HCT116 (cell line): ENCODE measurements around the gene LRIT3. TPM values are rescaled to one million over a fixed set of nuclear protein-coding genes. Genes with fewer than 3 reads are reported as not detected.

Source experiments
- ATAC-seq: fragments of 200-7000 bp; cut with Tn5 transposase; 2 replicates; pipeline ENCODE4 v1.9.1; 2020; ENCODE audit warnings: mild to moderate bottlenecking, moderate library complexity
- BruUV-seq: library from RNA; stranded (reverse); fragments of 400-500 nt; replicated peaks from 2 replicates; lab custom pipeline; 2021; lab: Mats Ljungman, UMichigan
- CTCF ChIA-PET: fragments of 300-600 bp; sonication (Branson Sonifier 250); formaldehyde crosslinking; loops from one replicate; lab custom pipeline; 2021; ENCODE audit warnings: antibody characterized with exemption; lab: Charles Lee
- POLR2A ChIA-PET: fragments of 300-600, 350-600 bp; sonication (Branson Sonifier 250); formaldehyde crosslinking; loops from one replicate; lab custom pipeline; 2021; ENCODE audit warnings: antibody characterized with exemption; lab: Charles Lee
- RAD21 ChIA-PET, 2 experiments: fragments of 300-600 bp; sonication (Branson Sonifier 250); formaldehyde crosslinking; loops; one replicate each; lab custom pipeline; 2023; ENCODE audit warnings: low total read pairs in 2 of 2; ENCODE audit not compliant: uncharacterized antibody in 2 of 2, unreplicated experiment in 2 of 2, low non-redundant PET in 1 of 2; lab: Charles Lee
- DNase-seq: peaks from one replicate; pipeline ENCODE4 v3.0.0-alpha.2; 2010; ENCODE audit warnings: low read depth, low spot score
- H2AFZ ChIP-seq: fragments of 200-600 bp; shearing (Covaris generic), sonication (generic); 2 replicates; pipeline ENCODE4 v1.6.1; 2017; ENCODE audit warnings: low read depth, mixed run types, mixed read lengths, antibody characterized with exemption, low read length; ENCODE audit not compliant: poor library complexity, severe bottlenecking
- H3K27ac ChIP-seq: 2 replicates; pipeline ENCODE4 v1.5.1; 2012; ENCODE audit warnings: low read depth, low read length
- H3K27me3 ChIP-seq: fragments of 200-600 bp; sonication (generic); 2 replicates; pipeline ENCODE4 v1.6.1; 2016; ENCODE audit warnings: mixed run types, low read length, mixed read lengths; ENCODE audit not compliant: insufficient read depth
- H3K36me3 ChIP-seq, 2 experiments: fragments of 200-500 bp in 1 of 2; fragments of 200-600 bp in 1 of 2; sonication (Bioruptor generic) in 1 of 2; sonication (generic) in 1 of 2; 2 replicates each; pipeline versions ENCODE4 v1.5.1 to v1.6.1; 2014 to 2016; ENCODE audit warnings: low read length in 2 of 2, inconsistent platforms in 1 of 2, mixed read lengths in 1 of 2, mixed run types in 1 of 2; ENCODE audit not compliant: insufficient read depth in 2 of 2, control insufficient read depth in 1 of 2
- H3K4me1 ChIP-seq, 2 experiments: fragments of 200-600 bp in 1 of 2; sonication (generic) in 1 of 2; 2 replicates each; pipeline versions ENCODE4 v1.5.1 to v1.6.1; 2012 to 2017; ENCODE audit warnings: low read length in 2 of 2, inconsistent platforms in 1 of 2, mild to moderate bottlenecking in 1 of 2, mixed read lengths in 1 of 2, mixed run types in 1 of 2, moderate library complexity in 1 of 2; ENCODE audit not compliant: insufficient read depth in 2 of 2, control insufficient read depth in 1 of 2
- H3K4me2 ChIP-seq: fragments of 200-600 bp; sonication (generic); 2 replicates; pipeline ENCODE4 v1.6.1; 2017; ENCODE audit warnings: mixed run types, low read length, mixed read lengths
- H3K4me3 ChIP-seq, 2 experiments: fragments of 200-600 bp in 1 of 2; sonication (generic) in 1 of 2; replicated peaks in 1 of 2; 2 replicates each; pipeline ENCODE4 v1.5.1; 2011 to 2016; ENCODE audit warnings: low read length in 2 of 2, control low read depth in 1 of 2, low read depth in 1 of 2, mild to moderate bottlenecking in 1 of 2, mixed read lengths in 1 of 2, mixed run types in 1 of 2
- H3K79me2 ChIP-seq: fragments of 200-600 bp; sonication (generic); 2 replicates; pipeline ENCODE4 v1.6.1; 2017; ENCODE audit warnings: mild to moderate bottlenecking, mixed run types, low read length, moderate library complexity, mixed read lengths; ENCODE audit not compliant: insufficient read depth
- H3K9ac ChIP-seq: fragments of 200-600 bp; sonication (generic); 2 replicates; pipeline ENCODE4 v1.6.1; 2016; ENCODE audit warnings: low read length, mixed read lengths
- H3K9me2 ChIP-seq: fragments of 200-600 bp; sonication (generic), shearing (Covaris generic); 2 replicates; pipeline ENCODE4 v1.6.1; 2017; ENCODE audit warnings: mixed run types, mild to moderate bottlenecking, moderate library complexity; ENCODE audit not compliant: insufficient read depth
- H3K9me3 ChIP-seq, 2 experiments: fragments of 200-500 bp in 1 of 2; fragments of 200-600 bp in 1 of 2; sonication (Bioruptor generic) in 1 of 2; sonication (generic) in 1 of 2; 2 replicates each; pipeline ENCODE4 v1.6.1; 2014 to 2017; ENCODE audit warnings: low read length in 2 of 2, mixed read lengths in 2 of 2, inconsistent platforms in 1 of 2, low read depth in 1 of 2, mild to moderate bottlenecking in 1 of 2, mixed run types in 1 of 2, moderate library complexity in 1 of 2; ENCODE audit not compliant: control insufficient read depth in 1 of 2, insufficient read depth in 1 of 2
- H4K20me1 ChIP-seq: fragments of 200-600 bp; sonication (generic), shearing (Covaris generic); 2 replicates; pipeline ENCODE4 v1.6.1; 2017; ENCODE audit warnings: mixed run types, mild to moderate bottlenecking, moderate library complexity; ENCODE audit not compliant: insufficient read depth
- EZH2 ChIP-seq: fragments of 200-600 bp; sonication (generic); IDR thresholded peaks from 2 replicates; pipeline ENCODE4 v1.6.1; 2017; ENCODE audit warnings: antibody characterized with exemption, mixed run types
- SIN3A ChIP-seq: IDR thresholded peaks from 2 replicates; pipeline ENCODE4 v1.6.1; 2012; ENCODE audit warnings: low read depth
- intact Hi-C: fragments of 100-400 bp; cut with micrococcal nuclease; formaldehyde crosslinking; loops from 2 replicates; pipeline ENCODE4 v1.10.0; 2022
- total RNA-seq: library from RNA; stranded (reverse); gene quantifications from one replicate; pipeline ENCODE4 v1.2.1, GENCODE V29; 2021; ENCODE audit not compliant: unreplicated experiment
- TF ChIP-seq, protein P1 (sequence below): IDR thresholded peaks from 2 replicates; pipeline ENCODE4 v1.6.1; 2012
- TF ChIP-seq, protein P2 (sequence below), 3 experiments: fragments of 200-600 bp in 1 of 3; sonication (generic) in 1 of 3; IDR thresholded peaks in 2 of 3; conservative IDR thresholded peaks in 1 of 3; 2 replicates each; pipeline ENCODE4 v1.5.1; 2012 to 2017; ENCODE audit warnings: low read depth in 2 of 3, low read length in 2 of 3, antibody characterized with exemption in 1 of 3, borderline replicate concordance in 1 of 3, control low read depth in 1 of 3, mild to moderate bottlenecking in 1 of 3, mixed read lengths in 1 of 3, mixed run types in 1 of 3, moderate library complexity in 1 of 3; ENCODE audit not compliant: insufficient read depth in 1 of 3

Gene LRIT3
- total RNA-seq, 1 experiment from 2014 or later, result 0.47 TPM

DNA sequence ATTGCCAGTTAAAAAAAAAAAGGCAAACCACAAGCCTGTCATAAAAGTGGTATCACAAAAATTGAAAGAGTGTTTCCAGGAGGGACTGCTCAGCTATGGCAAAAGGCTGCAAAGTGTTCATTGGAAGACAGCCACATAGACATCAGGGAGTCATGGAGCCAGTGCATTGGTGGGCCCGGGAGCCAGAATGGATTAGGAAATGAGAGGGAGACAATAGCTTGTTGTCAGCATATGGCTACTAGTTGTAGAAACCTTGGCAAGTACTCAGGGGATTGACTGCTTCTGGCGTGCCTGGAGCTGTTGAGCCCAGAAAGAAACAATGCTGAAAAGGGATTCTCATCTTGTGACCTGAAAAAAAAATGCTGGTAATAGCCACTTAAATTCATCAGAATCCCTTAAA lies 27.3 kb upstream of the LRIT3 start:
- Histone ChIP-seq H3K4me1 (peaks cover 6 to 9% of the 10 kb centered on the region in 2 experiments; a peak in 3 of 4 replicates), H2AFZ (no peak overlapping the region), H3K79me2 (peaks cover 61% of the 10 kb centered on the region), H3K4me2 (no peak overlapping the region), H3K27me3 (no peaks in the 10 kb centered on the region), H3K27ac (no peak overlapping the region)
- intact Hi-C loops, result no loop called here
- POLR2A ChIA-PET, result no interaction called here
- TF ChIP-seq SIN3A, result no peak
- TF ChIP-seq, all 23 proteins: peak for 0
- H3K9me3 ChIP-seq, result no peaks in the 10 kb centered on the region
- BruUV-seq, result no TSS peak
- DNase-seq (no peak), ATAC-seq (no peak)
- H3K9me2 ChIP-seq, result no peaks in the 10 kb centered on the region
- no peaks in the 10 kb centered on the region for H4K20me1 ChIP-seq
- CTCF ChIA-PET, result no interaction called here
- peaks cover 47 to 56% of the 10 kb centered on the region in 2 experiments for H3K36me3 ChIP-seq
- H3K4me3 ChIP-seq, result no peak overlapping the region
- RAD21 ChIA-PET, result no interaction called here
- H3K9ac ChIP-seq, result no peak overlapping the region

- Histone ChIP-seq H3K36me3 (peaks cover 50 to 56% of the 10 kb centered on the region in 2 experiments), H3K9me3 (no peaks in the 10 kb centered on the region)
- BruUV-seq, result no TSS peak
Observed at GRCh38 chr4:109821185-109821584, 26.7 kb upstream of the LRIT3 start.

More at GRCh38 chr4:109821185-109821584, 26.7 kb upstream of the LRIT3 start:
- H2AFZ ChIP-seq, result no peak overlapping the region
- H3K9me2 ChIP-seq, result no peaks in the 10 kb centered on the region
- intact Hi-C loops, result no loop called here
- TF ChIP-seq EZH2, result no peak
- TF ChIP-seq, protein P1, sequence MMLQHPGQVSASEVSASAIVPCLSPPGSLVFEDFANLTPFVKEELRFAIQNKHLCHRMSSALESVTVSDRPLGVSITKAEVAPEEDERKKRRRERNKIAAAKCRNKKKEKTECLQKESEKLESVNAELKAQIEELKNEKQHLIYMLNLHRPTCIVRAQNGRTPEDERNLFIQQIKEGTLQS, result no peak
- TF ChIP-seq, protein P2, sequence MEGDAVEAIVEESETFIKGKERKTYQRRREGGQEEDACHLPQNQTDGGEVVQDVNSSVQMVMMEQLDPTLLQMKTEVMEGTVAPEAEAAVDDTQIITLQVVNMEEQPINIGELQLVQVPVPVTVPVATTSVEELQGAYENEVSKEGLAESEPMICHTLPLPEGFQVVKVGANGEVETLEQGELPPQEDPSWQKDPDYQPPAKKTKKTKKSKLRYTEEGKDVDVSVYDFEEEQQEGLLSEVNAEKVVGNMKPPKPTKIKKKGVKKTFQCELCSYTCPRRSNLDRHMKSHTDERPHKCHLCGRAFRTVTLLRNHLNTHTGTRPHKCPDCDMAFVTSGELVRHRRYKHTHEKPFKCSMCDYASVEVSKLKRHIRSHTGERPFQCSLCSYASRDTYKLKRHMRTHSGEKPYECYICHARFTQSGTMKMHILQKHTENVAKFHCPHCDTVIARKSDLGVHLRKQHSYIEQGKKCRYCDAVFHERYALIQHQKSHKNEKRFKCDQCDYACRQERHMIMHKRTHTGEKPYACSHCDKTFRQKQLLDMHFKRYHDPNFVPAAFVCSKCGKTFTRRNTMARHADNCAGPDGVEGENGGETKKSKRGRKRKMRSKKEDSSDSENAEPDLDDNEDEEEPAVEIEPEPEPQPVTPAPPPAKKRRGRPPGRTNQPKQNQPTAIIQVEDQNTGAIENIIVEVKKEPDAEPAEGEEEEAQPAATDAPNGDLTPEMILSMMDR (IDR thresholded peaks at IDR 0.05 in 2 of 3, conservative IDR thresholded peaks at IDR 0.05 in 1 of 3; ENCODE audit: borderline replicate concordance in 1 of 3, insufficient read depth in 1 of 3, low read depth in 2 of 3, low read length in 2 of 3), result no peak
- H3K4me2 ChIP-seq, result no peak overlapping the region
- ATAC-seq (no peak), DNase-seq (no peak)
- no peaks in the 10 kb centered on the region for H4K20me1 ChIP-seq
- H3K27ac ChIP-seq, result no peak overlapping the region
- ChIA-PET POLR2A (no interaction called here), RAD21 (no interaction called here), CTCF (no interaction called here)
- peaks cover 6 to 9% of the 10 kb centered on the region in 2 experiments; a peak in 3 of 4 replicates for H3K4me1 ChIP-seq
- peaks cover 55% of the 10 kb centered on the region for H3K79me2 ChIP-seq
- no peak overlapping the region for H3K4me3 ChIP-seq
- no peaks in the 10 kb centered on the region for H3K27me3 ChIP-seq
- H3K9ac ChIP-seq, result no peak overlapping the region
